Measurements from ENCODE around the gene PTPRD.

Gene PTPRD

GRCh38 chr9:8627976-8628679, 1984.7 kb downstream of the PTPRD start:
- no peak for TF ChIP-seq TAF1 (IDR thresholded peaks at IDR 0.05; ENCODE audit: borderline replicate concordance, insufficient read depth, low read length)
- TF ChIP-seq POLR2AphosphoS5 (IDR thresholded peaks at IDR 0.05; ENCODE audit: low read depth, low read length), result no peak
- TF ChIP-seq FOXP2 (optimal IDR thresholded peaks at IDR 0.05; ENCODE audit: borderline replicate concordance, extremely low read depth, extremely low read length, insufficient read depth), result no peak
- TF ChIP-seq SIN3A (IDR thresholded peaks at IDR 0.05; ENCODE audit: borderline replicate concordance, insufficient read depth, low read length), result no peak
- no peak for TF ChIP-seq REST (IDR thresholded peaks at IDR 0.05; ENCODE audit: insufficient read depth in 1 of 2, low read depth in 2 of 2, low read length in 2 of 2)

GRCh38 chr9:8622871-8623270, 1989.9 kb downstream of the PTPRD start:
- no peak for TF ChIP-seq POLR2AphosphoS5 (IDR thresholded peaks at IDR 0.05; ENCODE audit: low read depth, low read length)
- no peak for TF ChIP-seq FOXP2 (optimal IDR thresholded peaks at IDR 0.05; ENCODE audit: borderline replicate concordance, extremely low read depth, extremely low read length, insufficient read depth)
- no peak for TF ChIP-seq TAF1 (IDR thresholded peaks at IDR 0.05; ENCODE audit: borderline replicate concordance, insufficient read depth, low read length)
- no peak for TF ChIP-seq REST (IDR thresholded peaks at IDR 0.05; ENCODE audit: insufficient read depth in 1 of 2, low read depth in 2 of 2, low read length in 2 of 2)
- TF ChIP-seq SIN3A (IDR thresholded peaks at IDR 0.05; ENCODE audit: borderline replicate concordance, insufficient read depth, low read length), result no peak

GRCh38 chr9:8622222-8622802, 1990.5 kb downstream of the PTPRD start:
- TF ChIP-seq POLR2AphosphoS5 (IDR thresholded peaks at IDR 0.05; ENCODE audit: low read depth, low read length), result no peak
- TF ChIP-seq REST (IDR thresholded peaks at IDR 0.05; ENCODE audit: insufficient read depth in 1 of 2, low read depth in 2 of 2, low read length in 2 of 2), result no peak
- TF ChIP-seq FOXP2 (optimal IDR thresholded peaks at IDR 0.05; ENCODE audit: borderline replicate concordance, extremely low read depth, extremely low read length, insufficient read depth), result no peak
- no peak for TF ChIP-seq SIN3A (IDR thresholded peaks at IDR 0.05; ENCODE audit: borderline replicate concordance, insufficient read depth, low read length)
- TF ChIP-seq TAF1 (IDR thresholded peaks at IDR 0.05; ENCODE audit: borderline replicate concordance, insufficient read depth, low read length), result no peak

GRCh38 chr9:8621416-8621815, 1991.4 kb downstream of the PTPRD start:
- TF ChIP-seq FOXP2 (optimal IDR thresholded peaks at IDR 0.05; ENCODE audit: borderline replicate concordance, extremely low read depth, extremely low read length, insufficient read depth) (no peak), TAF1 (IDR thresholded peaks at IDR 0.05; ENCODE audit: borderline replicate concordance, insufficient read depth, low read length) (no peak), SIN3A (IDR thresholded peaks at IDR 0.05; ENCODE audit: borderline replicate concordance, insufficient read depth, low read length) (no peak), REST (IDR thresholded peaks at IDR 0.05; ENCODE audit: insufficient read depth in 1 of 2, low read depth in 2 of 2, low read length in 2 of 2) (no peak), POLR2AphosphoS5 (IDR thresholded peaks at IDR 0.05; ENCODE audit: low read depth, low read length) (no peak)

Data from PFSK-1 (cell line).